ENCODE data around the gene ZNF595. TPM values are rescaled to one million over a fixed set of nuclear protein-coding genes. Genes with fewer than 3 reads are reported as not detected.
"Not testable (repeated sequence)": the region's sequence is repeated elsewhere in the genome, so short reads cannot be mapped to it uniquely, and the experiment has no call there.

ZNF595 gene
- 10 to 100 TPM; 15.3 to 31.5 (median 24.2) TPM for total RNA-seq

GRCh38 chr4:52804-53479, at the start of gene ZNF595:
Gene ZNF595, plus strand, starts transcription at chr4:53321. Its CDS starts 168 bp downstream, at chr4:53489.
- not testable (repeated sequence) for H3K9me3 ChIP-seq, H3K4me1 ChIP-seq, H3K36me3 ChIP-seq, H3K27me3 ChIP-seq
- WGBS, result 33% methylated on average over 18 of the region's 29 CpGs
- peak; percentile 72 to 82 for DNase-seq (ENCODE audit: low spot score in 2 of 2)
- H3K4me3 ChIP-seq, result peak within 1 kb of the TSS; percentile 42
- peak within 1 kb of the TSS; percentile 22 for H3K27ac ChIP-seq

- not testable (repeated sequence) for H3K36me3 ChIP-seq, H3K27me3 ChIP-seq, H3K4me3 ChIP-seq, H3K27ac ChIP-seq, H3K4me1 ChIP-seq, H3K9me3 ChIP-seq
- WGBS, result 79% methylated on average over 82 of the region's 90 CpGs
- peak in 1 of 2 donors; percentile 56 for DNase-seq (ENCODE audit: low spot score in 2 of 2)
These were observed 42.9 kb upstream of the ZNF595 start for GRCh38 chr4:9937-10870.

GRCh38 chr4:11095-11815, 41.9 kb upstream of the ZNF595 start:
- not testable (repeated sequence) for H3K4me3 ChIP-seq; DNase-seq (ENCODE audit: low spot score in 2 of 2); H3K27me3 ChIP-seq; H3K36me3 ChIP-seq; H3K9me3 ChIP-seq; H3K27ac ChIP-seq; H3K4me1 ChIP-seq
- WGBS, result 79% methylated on average over 60 of the region's 123 CpGs

- H3K4me3 ChIP-seq, H3K4me1 ChIP-seq, H3K36me3 ChIP-seq, H3K27me3 ChIP-seq, H3K9me3 ChIP-seq, H3K27ac ChIP-seq: not testable (repeated sequence)
- peak in 1 of 2 donors; percentile 20 for TF ChIP-seq CTCF (IDR thresholded peaks at IDR 0.05)
- peak in 1 of 2 donors; percentile 52 for DNase-seq (ENCODE audit: low spot score in 2 of 2)
- 55% methylated on average over 2 of the region's 21 CpGs for WGBS
These were observed 41.2 kb upstream of the ZNF595 start for GRCh38 chr4:11816-12417.

GRCh38 chr4:18128-18527, 35.0 kb upstream of the ZNF595 start:
- H3K9me3 ChIP-seq; H3K36me3 ChIP-seq; H3K4me3 ChIP-seq; H3K27ac ChIP-seq; H3K27me3 ChIP-seq; H3K4me1 ChIP-seq; DNase-seq (ENCODE audit: low spot score in 2 of 2): not testable (repeated sequence)
- 53% methylated on average over 3 of the region's 3 CpGs for WGBS

- not testable (repeated sequence) for H3K4me3 ChIP-seq; H3K4me1 ChIP-seq; H3K27me3 ChIP-seq; H3K36me3 ChIP-seq; H3K27ac ChIP-seq; DNase-seq (ENCODE audit: low spot score in 2 of 2); H3K9me3 ChIP-seq
- 57% methylated on average over 1 of the region's 1 CpG for WGBS
These were observed 34.5 kb upstream of the ZNF595 start for GRCh38 chr4:18589-18988.

- not testable (repeated sequence) for H3K4me1 ChIP-seq; DNase-seq (ENCODE audit: low spot score in 2 of 2); H3K27me3 ChIP-seq; H3K36me3 ChIP-seq; H3K27ac ChIP-seq; H3K9me3 ChIP-seq; H3K4me3 ChIP-seq
- WGBS, result 39% methylated on average over 2 of the region's 2 CpGs
These were observed 30.2 kb upstream of the ZNF595 start for GRCh38 chr4:22882-23281.

GRCh38 chr4:24359-24758, 28.8 kb upstream of the ZNF595 start:
- H3K36me3 ChIP-seq; H3K4me1 ChIP-seq; H3K27me3 ChIP-seq; H3K27ac ChIP-seq; H3K4me3 ChIP-seq; DNase-seq (ENCODE audit: low spot score in 2 of 2); H3K9me3 ChIP-seq: not testable (repeated sequence)
- WGBS, result no CpG with 5 or more reads among the region's 1 CpG

GRCh38 chr4:27501-27900, 25.6 kb upstream of the ZNF595 start:
- not testable (repeated sequence) for DNase-seq (ENCODE audit: low spot score in 2 of 2); H3K27me3 ChIP-seq; H3K27ac ChIP-seq; H3K4me3 ChIP-seq; H3K4me1 ChIP-seq; H3K9me3 ChIP-seq; H3K36me3 ChIP-seq
- 76% methylated on average over 3 of the region's 3 CpGs for WGBS

GRCh38 chr4:28767-29542, 24.2 kb upstream of the ZNF595 start:
- DNase-seq (ENCODE audit: low spot score in 2 of 2), result peak in 1 of 2 donors; percentile 59
- not testable (repeated sequence) for H3K4me1 ChIP-seq, H3K27ac ChIP-seq, H3K27me3 ChIP-seq, H3K4me3 ChIP-seq, H3K9me3 ChIP-seq, H3K36me3 ChIP-seq
- WGBS, result 38% methylated on average over 1 of the region's 3 CpGs

- not testable (repeated sequence) for DNase-seq (ENCODE audit: low spot score in 2 of 2); H3K36me3 ChIP-seq; H3K4me3 ChIP-seq; H3K27me3 ChIP-seq; H3K4me1 ChIP-seq; H3K27ac ChIP-seq; H3K9me3 ChIP-seq
- WGBS, result no CpG with 5 or more reads among the region's 6 CpGs
These were observed 19.8 kb upstream of the ZNF595 start for GRCh38 chr4:33314-33713.

Data from suprapubic skin (tissue), 4 donors.